Caco-2 (cell line): ENCODE results near the gene CHEK2. TPM values are rescaled to one million over a fixed set of nuclear protein-coding genes. Genes with fewer than 3 reads are reported as not detected.

ENCODE experiments used
- BruUV-seq: library from RNA; stranded (reverse); fragments of 400-500 nt; replicated peaks from 2 replicates; lab custom pipeline; 2021; lab: Mats Ljungman, UMichigan
- CTCF ChIA-PET: fragments of 300-600 bp; sonication (Branson Sonifier 250); formaldehyde crosslinking; loops from one replicate; lab custom pipeline; 2022; ENCODE audit warnings: antibody characterized with exemption; lab: Charles Lee
- POLR2A ChIA-PET: fragments of 300-600 bp; sonication (Branson Sonifier 250); formaldehyde crosslinking; loops from one replicate; lab custom pipeline; 2022; ENCODE audit warnings: antibody characterized with exemption; lab: Charles Lee
- DNase-seq, 2 experiments: peaks; one replicate each; pipeline versions ENCODE4 v3.0.0 to v3.0.0-alpha.2; 2020 to 2022
- H3K27me3 ChIP-seq: replicated peaks from 2 replicates; pipeline ENCODE4 v1.6.0; 2011; ENCODE audit warnings: low read length; ENCODE audit not compliant: control insufficient read depth, insufficient read depth
- H3K36me3 ChIP-seq: 2 replicates; pipeline ENCODE4 v1.5.1; 2011; ENCODE audit warnings: low read length; ENCODE audit not compliant: control insufficient read depth, insufficient read depth
- H3K4me1 ChIP-seq: fragments of 250-450 bp; sonication (Bioruptor Pico); 2 replicates; pipeline ENCODE4 v1.5.1; 2020; ENCODE audit warnings: mild to moderate bottlenecking
- H3K4me3 ChIP-seq: 2 replicates; pipeline ENCODE4 v1.5.1; 2011; ENCODE audit warnings: low read depth, mild to moderate bottlenecking, control low read depth, low read length
- H3K9me3 ChIP-seq: fragments of 250-450 bp; sonication (Bioruptor Pico); 2 replicates; pipeline ENCODE4 v1.5.1; 2020; ENCODE audit warnings: mild to moderate bottlenecking, moderate library complexity
- H3K27ac Mint-ChIP-seq: one replicate; pipeline ENCODE4 v1.8.0; 2022; ENCODE audit warnings: mixed read lengths; ENCODE audit not compliant: unreplicated experiment
- H3K27me3 Mint-ChIP-seq: one replicate; pipeline ENCODE4 v1.8.0; 2022; ENCODE audit warnings: mixed read lengths; ENCODE audit not compliant: insufficient read depth, unreplicated experiment
- H3K36me3 Mint-ChIP-seq: one replicate; pipeline ENCODE4 v1.8.0; 2022; ENCODE audit warnings: mild to moderate bottlenecking, mixed read lengths; ENCODE audit not compliant: insufficient read depth, unreplicated experiment
- H3K4me1 Mint-ChIP-seq: one replicate; pipeline ENCODE4 v1.8.0; 2022; ENCODE audit warnings: low read depth, mixed read lengths; ENCODE audit not compliant: unreplicated experiment
- H3K4me3 Mint-ChIP-seq: one replicate; pipeline ENCODE4 v1.8.0; 2022; ENCODE audit warnings: mild to moderate bottlenecking, moderate library complexity, mixed read lengths; ENCODE audit not compliant: unreplicated experiment
- H3K9me3 Mint-ChIP-seq: one replicate; pipeline ENCODE4 v1.8.0; 2022; ENCODE audit warnings: mixed read lengths; ENCODE audit not compliant: unreplicated experiment
- CTCF ChIP-seq, 2 experiments: fragments of 200-600 bp in 1 of 2; IDR thresholded peaks; 1 replicate in 1 of 2; 2 replicates in 1 of 2; pipeline versions ENCODE4 v1.5.1 to v1.8.0; 2011 to 2022; ENCODE audit warnings: antibody characterized with exemption in 1 of 2, control low read depth in 1 of 2, inconsistent platforms in 1 of 2, low read depth in 1 of 2, low read length in 1 of 2, mild to moderate bottlenecking in 1 of 2, moderate library complexity in 1 of 2; ENCODE audit not compliant: insufficient read depth in 1 of 2, severe bottlenecking in 1 of 2, unreplicated experiment in 1 of 2
- intact Hi-C: fragments of 100-400 bp; cut with micrococcal nuclease; formaldehyde crosslinking; loops from one replicate; pipeline ENCODE4 v1.10.0; 2022; ENCODE audit not compliant: unreplicated experiment
- total RNA-seq: library from RNA; stranded (reverse); gene quantifications from 2 replicates; pipeline ENCODE4 v1.2.3, GENCODE V29; 2022

CHEK2 gene
- total RNA-seq, 1 experiment from 2014 or later: 38.0 TPM

GRCh38 chr22:28639321-28639720 lies 102.3 kb downstream of the CHEK2 start:
- Mint-ChIP-seq H3K4me1 (no peaks in the 10 kb centered on the region), H3K9me3 (no peaks in the 10 kb centered on the region), H3K36me3 (no peaks in the 10 kb centered on the region), H3K27ac (no peak overlapping the region), H3K27me3 (no peaks in the 10 kb centered on the region), H3K4me3 (no peak overlapping the region)
- no peak for DNase-seq
- ChIA-PET CTCF (no interaction called here), POLR2A (no interaction called here)
- BruUV-seq: no TSS peak
- TF ChIP-seq CTCF (IDR thresholded peaks at IDR 0.05; ENCODE audit: insufficient read depth in 1 of 2, low read depth in 1 of 2, low read length in 1 of 2, severe bottlenecking in 1 of 2, unreplicated experiment in 1 of 2): no peak
- Histone ChIP-seq H3K4me3 (no peak overlapping the region), H3K4me1 (no peaks in the 10 kb centered on the region), H3K36me3 (no peaks in the 10 kb centered on the region), H3K27me3 (no peaks in the 10 kb centered on the region), H3K9me3 (no peaks in the 10 kb centered on the region)
- intact Hi-C loops: no loop called here

Other genes with a start within 250 kb of the CHEK2 start
- 12.0 and 12.9 TPM in 2 replicates for gene TTC28, start 62.0 kb downstream of the CHEK2 start, total RNA-seq
- 8.2 and 11.4 TPM in 2 replicates for gene HSCB, start 219 bp upstream of the CHEK2 start, total RNA-seq
- 27.8 and 33.1 TPM in 2 replicates for gene CCDC117, start 30.9 kb upstream of the CHEK2 start, total RNA-seq
- gene XBP1, start 58.7 kb upstream of the CHEK2 start, total RNA-seq: 215 and 225 TPM in 2 replicates
- gene ZNRF3, start 141.8 kb upstream of the CHEK2 start, total RNA-seq: 37.9 and 41.1 TPM in 2 replicates